Mononuclear cell (primary cell): ENCODE data around the gene TAF11L13. TPM values are rescaled to one million over a fixed set of nuclear protein-coding genes. Genes with fewer than 3 reads are reported as not detected.
"Not testable (repeated sequence)": the region's sequence is repeated elsewhere in the genome, so short reads cannot be mapped to it uniquely, and the experiment has no call there.

Experiments used
- H3K27me3 ChIP-seq: 2 replicates; pipeline ENCODE4 v1.6.0; 2011; ENCODE audit warnings: low read length, control low read depth; ENCODE audit not compliant: insufficient read depth
- H3K4me1 ChIP-seq: 2 replicates; pipeline ENCODE4 v1.5.1; 2011; ENCODE audit warnings: mild to moderate bottlenecking, low read length, control low read depth; ENCODE audit not compliant: insufficient read depth
- H3K4me3 ChIP-seq: 2 replicates; pipeline ENCODE4 v1.5.1; 2011; ENCODE audit warnings: mild to moderate bottlenecking, low read length, moderate library complexity
- H3K9me3 ChIP-seq: 2 replicates; pipeline ENCODE4 v1.5.1; 2011; ENCODE audit warnings: low read depth, mild to moderate bottlenecking, control low read depth, low read length
- total RNA-seq: library from RNA; depleted of rRNA; stranded (reverse); fragments of >200 nt; gene quantifications from one replicate; pipeline ENCODE4 v1.2.3, GENCODE V29; 2012

TAF11L13 gene
- total RNA-seq, 1 donor = not detected

GRCh38 chr5:17655201-17655759 lies 23.4 kb downstream of the TAF11L13 start:
- H3K4me1 ChIP-seq, H3K4me3 ChIP-seq, H3K27me3 ChIP-seq, H3K9me3 ChIP-seq: not testable (repeated sequence)

DNA sequence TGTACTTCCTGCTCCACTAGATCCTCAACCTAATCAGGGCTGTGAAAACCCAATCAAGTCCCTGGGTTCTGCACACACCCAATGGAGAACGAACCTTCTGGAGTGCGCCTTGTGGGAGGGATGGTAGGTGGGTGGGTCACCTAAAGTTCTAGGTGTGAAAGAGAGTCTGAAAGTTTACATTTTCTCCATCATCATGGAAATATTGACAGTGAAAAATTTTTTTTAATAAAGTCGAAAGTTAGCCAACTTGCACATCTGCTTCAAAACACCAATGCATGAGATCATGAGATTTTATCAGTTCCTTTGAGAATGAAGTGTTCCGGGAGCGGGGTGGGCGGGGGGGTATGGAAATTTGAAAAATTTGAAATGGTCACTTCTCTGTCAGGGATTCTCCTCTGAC lies 24.0 kb downstream of the TAF11L13 start:
- Histone ChIP-seq H3K4me3 (no peak overlapping the region), H3K9me3 (no peaks in the 10 kb centered on the region), H3K4me1 (no peaks in the 10 kb centered on the region), H3K27me3 (no peaks in the 10 kb centered on the region)

DNA sequence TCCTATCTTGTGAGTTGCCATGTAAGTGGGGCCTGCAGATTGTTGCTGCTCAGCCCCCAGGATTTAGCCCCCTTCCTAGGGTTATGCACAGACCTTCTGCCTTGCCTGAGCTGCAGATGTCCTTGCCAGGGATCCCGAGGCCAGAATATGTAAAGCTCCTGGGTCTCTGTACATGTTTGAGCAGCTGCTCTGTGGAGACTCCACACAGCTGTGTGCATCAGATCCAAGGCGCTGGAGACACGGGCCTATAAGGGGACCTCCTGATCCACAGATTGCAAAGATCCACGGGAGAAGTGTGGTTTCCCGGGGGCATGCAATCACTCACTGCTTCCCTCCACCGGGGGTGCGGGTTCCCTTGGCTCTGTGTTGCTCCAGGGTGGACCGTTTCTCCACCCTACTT lies 31.3 kb downstream of the TAF11L13 start:
- H3K27me3 ChIP-seq = no peaks in the 10 kb centered on the region
- H3K4me3 ChIP-seq = no peak overlapping the region
- H3K4me1 ChIP-seq = no peaks in the 10 kb centered on the region
- peaks cover 6% of the 10 kb centered on the region for H3K9me3 ChIP-seq

DNA sequence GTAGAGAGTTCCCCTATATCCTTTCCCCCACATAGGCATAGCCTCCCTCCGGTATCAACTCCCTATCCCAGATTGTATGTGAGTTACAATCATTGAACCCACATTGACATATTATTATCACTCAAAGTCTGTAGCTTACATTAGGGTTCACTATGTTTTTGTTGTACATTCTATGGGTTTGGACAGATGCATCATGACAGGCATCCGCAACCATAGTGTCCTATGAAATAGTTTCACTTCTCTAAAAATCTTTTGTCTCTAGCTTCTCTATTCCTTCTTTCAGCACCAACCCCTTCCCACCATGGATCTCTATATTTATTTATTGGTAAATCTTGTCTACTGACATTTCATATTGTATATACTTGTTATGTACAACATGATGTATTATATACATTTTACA lies 33.9 kb downstream of the TAF11L13 start:
- no peaks in the 10 kb centered on the region for H3K4me1 ChIP-seq
- H3K4me3 ChIP-seq = no peak overlapping the region
- peaks cover 6% of the 10 kb centered on the region for H3K9me3 ChIP-seq
- no peaks in the 10 kb centered on the region for H3K27me3 ChIP-seq

DNA sequence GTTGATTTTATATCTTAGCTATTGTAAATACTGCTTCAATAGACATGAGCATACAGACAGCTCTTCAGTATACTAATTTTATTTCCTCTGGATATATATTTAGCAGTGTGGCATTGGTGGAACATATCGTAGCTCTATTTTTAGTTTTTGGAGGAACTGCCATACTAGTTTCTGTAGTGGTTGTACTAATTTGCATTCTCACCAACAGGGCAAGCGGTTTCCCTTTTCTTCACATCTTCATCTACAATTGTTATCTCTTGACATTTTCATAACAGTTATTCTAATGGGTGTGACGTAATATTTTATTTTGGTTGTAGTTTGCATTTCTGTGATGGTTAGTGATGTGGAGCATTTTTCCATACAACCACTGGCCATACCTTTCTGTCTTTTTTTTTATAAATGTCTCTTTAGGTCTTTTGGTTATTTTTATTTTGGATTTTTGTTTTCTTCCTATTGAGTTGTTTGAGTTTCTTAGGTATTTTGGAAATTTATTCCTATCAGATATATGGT lies 34.9 kb downstream of the TAF11L13 start:
- Histone ChIP-seq H3K9me3 (peaks cover 6% of the 10 kb centered on the region), H3K4me3 (no peak overlapping the region), H3K4me1 (no peaks in the 10 kb centered on the region), H3K27me3 (no peaks in the 10 kb centered on the region)

DNA sequence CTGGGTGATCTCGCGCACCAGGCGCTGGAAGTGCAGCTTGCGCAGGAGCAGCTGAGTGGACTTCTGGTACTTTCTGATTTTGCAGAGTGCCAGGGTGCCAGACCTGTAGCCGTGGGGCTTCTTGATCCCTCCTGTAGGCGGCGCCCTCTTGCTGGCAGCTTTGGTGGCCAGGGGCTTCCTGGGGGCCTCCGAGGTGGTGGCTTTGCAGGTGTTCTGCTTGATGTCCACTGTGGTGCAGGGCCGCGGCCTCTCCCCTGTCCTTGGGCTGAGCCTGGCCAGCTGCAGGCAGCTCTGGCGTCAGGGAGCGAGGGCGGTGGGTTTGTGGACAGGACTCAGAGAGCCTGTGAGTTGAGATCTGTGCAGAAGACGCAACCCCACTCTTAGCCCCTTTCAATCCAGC lies 38.5 kb downstream of the TAF11L13 start:
- Histone ChIP-seq H3K4me3 (no peak overlapping the region), H3K27me3 (no peaks in the 10 kb centered on the region), H3K4me1 (no peaks in the 10 kb centered on the region), H3K9me3 (peaks cover 6% of the 10 kb centered on the region)

DNA sequence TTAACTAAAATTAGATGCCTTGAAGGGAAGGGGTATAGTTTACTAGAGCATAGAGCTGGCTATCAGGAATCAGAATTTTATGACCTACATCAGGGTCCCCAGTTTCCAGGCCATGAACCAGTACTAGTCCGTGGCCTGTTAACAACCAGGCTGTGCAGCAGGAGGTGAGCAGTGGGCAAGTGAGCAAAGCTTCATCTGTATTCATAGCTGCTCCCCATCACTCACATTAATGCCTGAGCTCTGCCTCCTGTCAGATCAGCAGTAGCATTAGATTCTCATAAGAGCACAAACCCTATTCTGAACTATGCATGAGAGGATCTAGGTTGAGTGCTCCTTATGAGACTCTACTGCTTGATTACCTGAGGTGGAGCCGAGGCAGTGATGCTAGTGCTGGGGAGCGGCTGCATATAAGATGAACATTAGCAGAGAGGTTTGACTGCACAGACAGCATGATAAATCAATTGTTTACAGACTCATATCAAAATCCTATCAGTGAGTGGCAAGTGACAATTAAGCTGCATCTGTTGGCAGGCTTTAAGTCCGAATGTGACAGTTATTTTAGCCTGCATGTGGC lies 47.0 kb downstream of the TAF11L13 start:
- Histone ChIP-seq H3K4me3 (no peak overlapping the region), H3K27me3 (no peaks in the 10 kb centered on the region), H3K9me3 (no peaks in the 10 kb centered on the region), H3K4me1 (no peaks in the 10 kb centered on the region)

DNA sequence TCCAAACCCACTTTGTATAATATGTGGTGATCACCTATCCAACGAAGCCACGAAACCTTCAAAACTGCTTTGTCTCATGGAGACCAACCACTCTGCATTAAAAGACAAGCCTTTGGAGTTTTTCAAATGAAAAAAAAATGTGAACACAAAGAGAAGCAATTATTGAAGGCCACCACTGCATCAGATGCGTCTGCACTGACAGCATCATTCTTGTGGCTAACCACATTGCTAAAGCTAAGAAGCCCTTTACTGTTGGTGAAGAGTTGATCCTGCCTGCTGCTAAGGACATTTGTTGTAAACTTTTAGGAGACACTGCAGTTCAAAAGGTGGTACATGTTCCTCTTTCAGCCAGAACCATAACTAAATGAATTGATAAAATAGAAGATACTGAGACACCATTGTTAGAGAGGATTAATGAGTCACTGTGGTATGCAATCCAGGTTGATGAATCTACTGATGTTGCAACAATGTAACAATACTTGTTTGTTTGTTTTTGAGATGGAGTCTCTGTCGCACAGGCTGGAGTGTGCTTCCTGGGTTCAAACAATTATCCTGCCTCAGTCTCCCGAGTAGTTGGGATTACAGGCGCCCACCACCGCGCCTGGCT lies 47.8 kb downstream of the TAF11L13 start:
- no peaks in the 10 kb centered on the region for H3K27me3 ChIP-seq
- no peak overlapping the region for H3K4me3 ChIP-seq
- no peaks in the 10 kb centered on the region for H3K4me1 ChIP-seq
- H3K9me3 ChIP-seq = no peaks in the 10 kb centered on the region

DNA sequence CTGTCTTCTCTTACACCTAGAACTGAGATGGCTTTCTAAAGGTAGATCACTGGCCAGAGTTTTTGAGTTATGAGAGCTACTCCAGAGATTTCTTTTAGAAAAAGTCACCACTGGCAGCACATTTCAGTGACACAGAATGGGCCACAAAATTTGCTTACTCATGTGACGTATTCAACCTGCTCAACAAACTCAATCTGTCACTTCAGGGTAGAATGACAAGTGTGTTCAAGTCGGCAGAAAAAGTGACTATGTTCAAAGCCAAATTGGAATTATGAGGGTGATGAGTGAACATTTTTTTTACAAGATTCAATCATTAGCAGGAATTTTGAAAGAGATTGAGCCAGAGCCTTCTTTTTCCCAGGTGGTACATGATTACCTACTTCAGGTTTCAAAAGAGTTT lies 48.8 kb downstream of the TAF11L13 start:
- Histone ChIP-seq H3K4me3 (no peak overlapping the region), H3K9me3 (no peaks in the 10 kb centered on the region), H3K27me3 (no peaks in the 10 kb centered on the region), H3K4me1 (no peaks in the 10 kb centered on the region)

Other genes starting within 250 kb of the TAF11L13 start
- not detected for gene TAF11L2, start 133.9 kb upstream of the TAF11L13 start, total RNA-seq
- gene TAF11L3, start 113.7 kb upstream of the TAF11L13 start, total RNA-seq = not detected
- gene TAF11L4, start 110.3 kb upstream of the TAF11L13 start, total RNA-seq = not detected
- not detected for gene TAF11L5, start 106.9 kb upstream of the TAF11L13 start, total RNA-seq
- gene TAF11L6, start 103.4 kb upstream of the TAF11L13 start, total RNA-seq = not detected
- not detected for gene TAF11L7, start 46.3 kb upstream of the TAF11L13 start, total RNA-seq
- not detected for gene TAF11L8, start 41.1 kb upstream of the TAF11L13 start, total RNA-seq
- gene TAF11L9, start 37.7 kb upstream of the TAF11L13 start, total RNA-seq = not detected
- not detected for gene TAF11L10, start 34.3 kb upstream of the TAF11L13 start, total RNA-seq
- not detected for gene TAF11L11, start 27.9 kb upstream of the TAF11L13 start, total RNA-seq
- not detected for gene TAF11L12, start 21.7 kb upstream of the TAF11L13 start, total RNA-seq
- gene TAF11L14, start 2.4 kb downstream of the TAF11L13 start, total RNA-seq = not detected